Naive B cell (primary cell): ENCODE measurements around the gene LPCAT2. TPM values are rescaled to one million over a fixed set of nuclear protein-coding genes. Genes with fewer than 3 reads are reported as not detected.

Source experiments
- ATAC-seq, 2 donors: fragments of 150-1000 bp; cut with Tn5 transposase; 2 replicates each; pipeline ENCODE4 v1.10.0; 2021; ENCODE audit warnings: low read depth in 2 of 2, mild to moderate bottlenecking in 2 of 2, moderate library complexity in 2 of 2
- DNase-seq: peaks from one replicate; pipeline ENCODE4 v3.0.0; 2022
- H3K27ac Mint-ChIP-seq, 6 donors: one replicate each; pipeline ENCODE4 v1.8.0; 2020 to 2022; ENCODE audit warnings: mild to moderate bottlenecking in 6 of 6, mixed read lengths in 6 of 6, moderate library complexity in 5 of 6, inconsistent platforms in 2 of 6
- H3K27me3 Mint-ChIP-seq, 3 donors: one replicate each; pipeline ENCODE4 v1.8.0; 2021 to 2022; ENCODE audit warnings: mixed read lengths in 3 of 3, mild to moderate bottlenecking in 1 of 3
- H3K36me3 Mint-ChIP-seq, 2 donors: one replicate each; pipeline ENCODE4 v1.8.0; 2020 to 2022; ENCODE audit warnings: mixed read lengths in 2 of 2, inconsistent platforms in 1 of 2, mild to moderate bottlenecking in 1 of 2
- H3K4me1 Mint-ChIP-seq, 3 donors: one replicate each; pipeline ENCODE4 v1.8.0; 2020 to 2022; ENCODE audit warnings: mixed read lengths in 3 of 3, inconsistent platforms in 1 of 3, mild to moderate bottlenecking in 1 of 3, moderate library complexity in 1 of 3
- H3K4me3 Mint-ChIP-seq, 8 donors: one replicate each; pipeline ENCODE4 v1.8.0; 2020 to 2022; ENCODE audit warnings: mild to moderate bottlenecking in 8 of 8, mixed read lengths in 8 of 8, moderate library complexity in 8 of 8, inconsistent platforms in 2 of 8
- H3K9me3 Mint-ChIP-seq, 7 donors: one replicate each; pipeline ENCODE4 v1.8.0; 2020 to 2022; ENCODE audit warnings: mixed read lengths in 7 of 7, mild to moderate bottlenecking in 5 of 7, inconsistent platforms in 2 of 7, moderate library complexity in 1 of 7
- polyA plus RNA-seq, 6 donors: library from polyadenylated mRNA; unstranded; fragments of 300-500 nt; fragmentation: Illumina TruSeq; gene quantifications; one replicate each; pipeline ENCODE4 v1.2.3, GENCODE V29; 2021; ENCODE audit warnings: low read depth in 6 of 6

The LPCAT2 gene, protein sequence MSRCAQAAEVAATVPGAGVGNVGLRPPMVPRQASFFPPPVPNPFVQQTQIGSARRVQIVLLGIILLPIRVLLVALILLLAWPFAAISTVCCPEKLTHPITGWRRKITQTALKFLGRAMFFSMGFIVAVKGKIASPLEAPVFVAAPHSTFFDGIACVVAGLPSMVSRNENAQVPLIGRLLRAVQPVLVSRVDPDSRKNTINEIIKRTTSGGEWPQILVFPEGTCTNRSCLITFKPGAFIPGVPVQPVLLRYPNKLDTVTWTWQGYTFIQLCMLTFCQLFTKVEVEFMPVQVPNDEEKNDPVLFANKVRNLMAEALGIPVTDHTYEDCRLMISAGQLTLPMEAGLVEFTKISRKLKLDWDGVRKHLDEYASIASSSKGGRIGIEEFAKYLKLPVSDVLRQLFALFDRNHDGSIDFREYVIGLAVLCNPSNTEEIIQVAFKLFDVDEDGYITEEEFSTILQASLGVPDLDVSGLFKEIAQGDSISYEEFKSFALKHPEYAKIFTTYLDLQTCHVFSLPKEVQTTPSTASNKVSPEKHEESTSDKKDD
- polyA plus RNA-seq = 1 to 10 TPM in 2 of 6 donors, under 1 TPM in 3, not detected in 1; 0.53 to 1.3 (median 0.61) TPM

GRCh38 chr16:55508941-55509931, at the start of gene LPCAT2:
Gene LPCAT2, plus strand, starts transcription at chr16:55509072. Its CDS starts 110 bp downstream, at chr16:55509182.
- H3K9me3 Mint-ChIP-seq = peaks cover 3 to 25% (median 12%) of the 10 kb centered on the region in 7 donors
- H3K27ac Mint-ChIP-seq = peak within 1 kb of the TSS in 2 of 6 donors; percentile 26 to 56
- peaks cover 13 to 14% of the 10 kb centered on the region in 2 donors for H3K36me3 Mint-ChIP-seq
- ATAC-seq (peak; percentile 68 to 75), DNase-seq (peak; percentile 17)
- peak within 1 kb of the TSS; percentile 71 to 92 (median 80) for H3K4me3 Mint-ChIP-seq
- peaks cover 13 to 35% (median 14%) of the 10 kb centered on the region in 3 donors for H3K27me3 Mint-ChIP-seq
- peaks cover 13 to 16% (median 16%) of the 10 kb centered on the region in 3 donors for H3K4me1 Mint-ChIP-seq

GRCh38 chr16:55462241-55462640, 46.6 kb upstream of the LPCAT2 start:
- ATAC-seq (no peak), DNase-seq (no peak)
- peaks cover 0 to 6% (median 3%) of the 10 kb centered on the region in 3 donors for H3K4me1 Mint-ChIP-seq
- no peak overlapping the region for H3K27ac Mint-ChIP-seq
- H3K9me3 Mint-ChIP-seq = no peaks in the 10 kb centered on the region
- peaks cover 0 to 16% (median 13%) of the 10 kb centered on the region in 3 donors for H3K27me3 Mint-ChIP-seq
- H3K36me3 Mint-ChIP-seq = no peaks in the 10 kb centered on the region
- no peak overlapping the region for H3K4me3 Mint-ChIP-seq

DNA sequence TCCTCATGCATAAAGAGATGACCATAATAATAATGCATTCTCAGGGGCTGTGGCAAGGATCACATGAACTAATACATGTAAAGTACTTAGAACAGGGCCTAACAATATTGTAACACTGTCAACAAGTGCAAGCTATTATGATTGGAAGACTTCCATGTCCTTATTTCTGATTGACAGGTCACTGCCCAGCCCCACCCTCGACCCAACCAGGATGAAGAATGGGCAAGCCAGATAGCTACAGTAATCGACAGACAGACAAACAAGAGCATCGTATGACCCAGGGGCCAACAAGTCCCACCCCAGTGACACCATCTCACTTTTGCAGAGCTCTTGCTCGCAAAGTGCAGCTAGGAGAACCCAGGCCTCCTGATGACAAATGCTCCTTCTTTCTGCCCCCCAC, 44.5 kb upstream of the LPCAT2 start:
- no peak for ATAC-seq
- H3K9me3 Mint-ChIP-seq = no peaks in the 10 kb centered on the region
- H3K4me1 Mint-ChIP-seq = peaks cover 0 to 6% (median 3%) of the 10 kb centered on the region in 3 donors
- no peak overlapping the region for H3K4me3 Mint-ChIP-seq
- no peaks in the 10 kb centered on the region for H3K36me3 Mint-ChIP-seq
- peaks cover 6 to 13% (median 7%) of the 10 kb centered on the region in 3 donors for H3K27me3 Mint-ChIP-seq
- H3K27ac Mint-ChIP-seq = no peak overlapping the region
- DNase-seq = no peak

GRCh38 chr16:55465077-55465896, 43.6 kb upstream of the LPCAT2 start:
- ATAC-seq = peak; percentile 80 to 88
- H3K36me3 Mint-ChIP-seq = no peaks in the 10 kb centered on the region

GRCh38 chr16:55466209-55466608, 42.7 kb upstream of the LPCAT2 start:
- no peak for ATAC-seq
- Mint-ChIP-seq H3K27ac (peak overlapping the region in 1 of 6 donors; percentile 64), H3K27me3 (peaks cover 7 to 13% (median 9%) of the 10 kb centered on the region in 3 donors)

More at GRCh38 chr16:55465077-55465896, 43.6 kb upstream of the LPCAT2 start:
- Mint-ChIP-seq H3K4me1 (peaks cover 0 to 6% (median 3%) of the 10 kb centered on the region in 3 donors), H3K27me3 (peaks cover 7 to 13% (median 9%) of the 10 kb centered on the region in 3 donors), H3K27ac (no peak overlapping the region), H3K9me3 (no peaks in the 10 kb centered on the region), H3K4me3 (peak overlapping the region in 1 of 8 donors; percentile 11)
- DNase-seq = peak; percentile 60

DNA sequence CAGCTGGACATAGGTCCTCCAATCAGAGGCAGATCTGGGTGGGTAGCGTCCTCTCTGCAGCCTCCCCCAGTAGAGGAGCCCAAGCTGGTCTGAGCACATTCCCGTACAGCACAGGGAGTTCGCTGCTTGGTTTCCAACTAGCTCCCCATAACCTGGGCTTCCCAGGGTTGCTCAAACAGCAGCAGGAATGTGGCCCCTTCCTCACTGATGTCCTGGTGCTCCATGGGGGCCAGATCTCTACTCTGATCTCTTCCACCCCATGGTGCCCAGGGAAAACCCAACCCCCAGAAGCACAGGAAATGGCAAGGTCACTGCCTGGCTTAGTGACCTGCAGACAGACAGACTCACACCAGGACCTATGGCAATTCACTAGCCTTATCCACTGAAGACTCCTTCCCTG, 41.0 kb upstream of the LPCAT2 start:
- Mint-ChIP-seq H3K9me3 (no peaks in the 10 kb centered on the region), H3K4me1 (peaks cover 0 to 6% (median 3%) of the 10 kb centered on the region in 3 donors), H3K27me3 (peaks cover 7 to 9% (median 7%) of the 10 kb centered on the region in 3 donors), H3K27ac (no peak overlapping the region), H3K4me3 (no peak overlapping the region), H3K36me3 (no peaks in the 10 kb centered on the region)
- DNase-seq (no peak), ATAC-seq (no peak)

More at GRCh38 chr16:55466209-55466608, 42.7 kb upstream of the LPCAT2 start:
- H3K9me3 Mint-ChIP-seq = no peaks in the 10 kb centered on the region
- no peaks in the 10 kb centered on the region for H3K36me3 Mint-ChIP-seq
- peak overlapping the region in 1 of 8 donors; percentile 44 for H3K4me3 Mint-ChIP-seq
- no peak for DNase-seq
- peaks cover 0 to 6% (median 3%) of the 10 kb centered on the region in 3 donors for H3K4me1 Mint-ChIP-seq

DNA sequence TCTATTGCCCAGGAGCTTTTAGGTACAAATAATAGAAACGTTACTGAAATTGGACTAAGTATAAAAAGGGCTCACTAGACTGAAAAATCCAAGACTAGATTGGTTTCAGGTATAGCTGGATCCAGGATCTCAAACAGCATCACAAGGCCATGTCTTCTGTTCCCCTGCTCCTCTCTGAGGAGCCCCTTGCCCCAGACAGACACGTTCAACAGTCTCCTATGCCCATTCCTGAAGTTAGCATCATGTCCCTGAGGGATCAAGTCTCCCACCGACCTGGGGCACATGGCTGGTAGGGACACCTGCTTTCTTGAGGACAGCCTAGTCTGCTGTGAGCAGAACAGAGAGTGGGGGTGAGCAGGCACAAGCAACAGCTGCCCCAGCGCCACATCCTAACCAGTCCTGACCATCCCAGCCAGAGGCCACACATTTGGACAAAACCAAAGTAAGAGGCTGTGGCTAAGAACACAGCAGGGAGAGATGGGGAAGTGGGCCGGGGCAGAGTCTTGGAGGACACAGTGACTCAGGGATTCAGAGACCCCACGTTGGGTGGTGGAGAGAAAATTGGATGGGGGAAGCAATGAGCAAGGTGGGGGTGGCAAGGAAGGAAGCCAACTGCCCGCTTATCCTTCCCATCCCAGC, 40.4 kb upstream of the LPCAT2 start:
- Mint-ChIP-seq H3K36me3 (no peaks in the 10 kb centered on the region), H3K27ac (no peak overlapping the region), H3K4me3 (no peak overlapping the region), H3K9me3 (no peaks in the 10 kb centered on the region), H3K4me1 (peaks cover 0 to 6% (median 3%) of the 10 kb centered on the region in 3 donors), H3K27me3 (peaks cover 6 to 9% (median 7%) of the 10 kb centered on the region in 3 donors)
- ATAC-seq = no peak
- no peak for DNase-seq

GRCh38 chr16:55469821-55470532, 38.9 kb upstream of the LPCAT2 start:
- Mint-ChIP-seq H3K9me3 (no peaks in the 10 kb centered on the region), H3K27ac (no peak overlapping the region), H3K4me1 (peaks cover 0 to 6% (median 3%) of the 10 kb centered on the region in 3 donors), H3K4me3 (no peak overlapping the region), H3K27me3 (peaks cover 7 to 11% (median 9%) of the 10 kb centered on the region in 3 donors), H3K36me3 (no peaks in the 10 kb centered on the region)
- ATAC-seq (no peak), DNase-seq (no peak)

DNA sequence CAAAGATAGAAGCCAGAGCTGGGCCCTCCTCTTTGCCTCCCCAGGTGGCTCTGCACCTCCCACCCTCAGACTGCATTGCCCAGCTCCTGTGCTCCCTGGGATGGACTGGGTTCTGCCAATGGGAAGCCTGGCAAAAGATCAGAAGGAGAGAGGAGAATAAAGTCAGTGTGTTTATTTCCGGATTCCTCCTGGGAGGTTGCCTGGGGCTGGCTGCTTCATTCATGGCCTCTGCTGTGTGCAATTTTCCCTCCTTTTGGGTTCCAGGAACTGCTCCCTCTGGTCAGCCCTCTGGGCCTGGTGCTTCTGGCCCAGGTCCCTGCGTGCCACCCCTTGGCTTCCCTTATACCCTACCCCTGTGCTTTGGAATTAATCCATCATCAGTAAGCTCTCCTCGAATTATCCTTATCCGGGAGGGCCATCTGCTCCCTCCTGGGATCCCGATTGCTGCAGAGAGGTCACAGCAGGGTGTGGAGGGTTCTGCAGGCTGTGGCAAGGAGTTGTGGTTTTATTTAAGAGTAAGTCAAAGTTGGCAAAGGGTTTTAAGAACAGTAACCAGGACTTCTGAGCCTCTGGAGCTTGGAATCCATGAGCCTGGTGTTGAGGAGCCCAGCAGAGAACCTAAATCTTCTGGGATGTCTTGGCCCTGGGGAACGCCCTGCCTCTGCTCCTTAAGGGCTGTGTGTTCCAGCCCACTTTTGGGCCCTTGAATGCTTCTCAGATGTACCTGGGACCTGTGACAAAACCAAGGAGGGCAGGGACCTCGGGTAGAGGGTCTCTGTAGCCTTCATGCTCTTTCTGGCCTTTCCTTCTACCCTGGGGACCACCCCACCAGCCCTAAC, 38.1 kb upstream of the LPCAT2 start:
- ATAC-seq (no peak), DNase-seq (no peak)
- Mint-ChIP-seq H3K4me1 (no peaks in the 10 kb centered on the region), H3K36me3 (no peaks in the 10 kb centered on the region), H3K9me3 (no peaks in the 10 kb centered on the region), H3K27me3 (peaks cover 10 to 13% (median 13%) of the 10 kb centered on the region in 3 donors), H3K27ac (no peak overlapping the region), H3K4me3 (no peak overlapping the region)

DNA sequence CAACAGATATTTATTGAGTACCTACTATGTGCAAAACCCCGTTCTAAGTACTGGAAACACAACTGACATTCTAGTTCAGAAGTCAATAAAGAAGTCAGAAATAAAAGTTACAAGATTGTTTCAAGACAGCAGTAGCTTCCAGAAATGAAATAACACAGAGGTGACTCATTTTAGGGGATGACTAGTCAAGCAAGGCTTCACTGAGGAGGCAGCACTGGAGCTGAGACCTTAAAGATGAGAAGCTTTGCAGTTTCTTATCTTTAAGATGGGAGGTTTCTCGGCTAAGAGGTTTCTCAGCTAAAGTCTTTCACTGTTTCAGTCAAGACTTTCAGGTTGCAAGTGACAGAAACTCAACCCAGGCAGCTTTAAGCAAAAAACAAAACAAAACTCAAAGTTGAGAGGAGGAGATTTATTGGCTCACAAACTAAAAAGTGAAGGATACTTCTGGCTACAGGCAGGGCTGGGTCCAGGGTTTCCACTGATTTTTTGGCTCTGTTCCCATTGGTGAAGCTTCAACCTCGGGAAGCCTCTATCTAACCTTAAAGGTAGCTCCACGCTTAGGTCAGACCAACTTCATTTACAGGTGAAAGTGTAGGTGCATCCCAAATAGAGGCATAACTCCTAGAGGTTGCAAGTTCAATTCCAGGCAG, 37.3 kb upstream of the LPCAT2 start:
- Mint-ChIP-seq H3K4me1 (no peaks in the 10 kb centered on the region), H3K4me3 (no peak overlapping the region), H3K9me3 (no peaks in the 10 kb centered on the region), H3K27ac (no peak overlapping the region), H3K36me3 (no peaks in the 10 kb centered on the region), H3K27me3 (peaks cover 13 to 18% (median 15%) of the 10 kb centered on the region in 3 donors)
- no peak for DNase-seq
- no peak for ATAC-seq
